Muscle of back (tissue), 11 donors: ENCODE results near the gene PRKCE. TPM values are rescaled to one million over a fixed set of nuclear protein-coding genes. Genes with fewer than 3 reads are reported as not detected.
"Not testable (repeated sequence)": the region's sequence is repeated elsewhere in the genome, so short reads cannot be mapped to it uniquely, and the experiment has no call there.

Experiments
- DNase-seq, 3 donors: peaks; one replicate each; pipeline versions ENCODE4 v3.0.0 to v3.0.0-alpha.2; 2013
- polyA plus RNA-seq, 10 donors: library from polyadenylated mRNA; unstranded; fragments of 120-200 nt; gene quantifications; one replicate each; pipeline ENCODE4 v1.2.1, GENCODE V29; 2013; ENCODE audit not compliant: insufficient read length in 10 of 10

PRKCE gene
- polyA plus RNA-seq, 10 donors: 4.6 to 7.8 (median 6.1) TPM

DNA sequence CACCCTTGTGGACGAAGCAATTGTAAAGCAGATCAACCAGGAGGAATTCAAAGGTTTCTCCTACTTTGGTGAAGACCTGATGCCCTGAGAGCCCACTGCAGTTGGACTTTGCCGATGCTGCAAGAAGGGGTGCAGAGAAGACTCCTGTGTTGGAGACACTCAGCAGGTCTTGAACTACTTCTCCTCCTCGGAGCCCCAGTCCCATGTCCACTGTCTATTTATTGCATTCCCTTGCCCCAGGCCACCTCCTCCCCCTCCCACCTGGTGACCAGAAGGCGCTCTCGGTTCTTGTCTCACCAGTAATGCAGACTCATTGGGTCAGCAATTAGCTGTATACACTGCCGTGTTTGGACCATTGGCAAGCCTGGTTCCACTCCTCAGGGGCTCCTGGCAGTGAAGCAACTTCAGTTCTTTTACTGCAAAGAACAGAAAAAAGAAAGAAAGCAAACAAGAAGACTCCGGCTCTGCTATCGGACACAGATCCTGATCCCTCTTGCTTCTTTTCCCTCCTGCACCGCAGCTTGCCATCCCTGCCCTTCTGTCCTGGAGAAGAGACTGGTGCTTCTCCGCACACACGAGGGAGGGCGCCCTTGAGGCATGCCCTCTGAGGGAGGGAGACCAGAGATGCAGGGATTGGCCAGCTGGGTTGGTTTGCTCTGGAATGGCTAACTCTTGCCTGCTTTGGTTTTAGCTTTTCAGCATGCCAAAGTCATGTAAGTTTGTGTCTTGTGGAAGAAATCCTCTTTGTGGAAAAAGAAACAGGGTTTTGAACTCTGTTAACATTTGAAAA is 533.5 kb downstream of the PRKCE start:
- no peak for DNase-seq

DNA sequence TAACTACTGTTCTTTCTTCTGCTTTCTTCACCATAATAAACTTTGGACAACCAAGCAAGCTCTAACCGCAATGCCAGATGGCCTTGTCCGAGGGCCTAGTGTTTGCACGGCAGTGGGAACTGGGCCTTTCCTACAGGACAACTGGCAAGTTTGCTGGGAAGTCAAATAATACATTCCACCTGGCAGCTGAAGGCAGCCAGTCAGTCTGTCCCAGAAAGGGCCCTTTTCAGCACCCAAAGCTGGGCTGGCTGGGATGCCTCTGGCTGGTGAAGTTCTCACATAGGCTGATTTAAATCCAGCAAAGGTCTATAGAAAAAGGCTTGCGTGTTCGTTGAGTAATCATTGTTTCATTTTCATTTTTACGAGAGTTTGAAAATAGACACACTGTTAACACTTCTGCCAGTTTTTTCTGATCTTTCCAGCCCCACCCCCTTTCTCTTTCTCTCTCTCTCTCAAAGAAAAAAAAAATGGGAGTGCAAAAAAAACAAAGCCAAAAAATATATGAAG is 535.7 kb downstream of the PRKCE start:
- no peak for DNase-seq

DNA sequence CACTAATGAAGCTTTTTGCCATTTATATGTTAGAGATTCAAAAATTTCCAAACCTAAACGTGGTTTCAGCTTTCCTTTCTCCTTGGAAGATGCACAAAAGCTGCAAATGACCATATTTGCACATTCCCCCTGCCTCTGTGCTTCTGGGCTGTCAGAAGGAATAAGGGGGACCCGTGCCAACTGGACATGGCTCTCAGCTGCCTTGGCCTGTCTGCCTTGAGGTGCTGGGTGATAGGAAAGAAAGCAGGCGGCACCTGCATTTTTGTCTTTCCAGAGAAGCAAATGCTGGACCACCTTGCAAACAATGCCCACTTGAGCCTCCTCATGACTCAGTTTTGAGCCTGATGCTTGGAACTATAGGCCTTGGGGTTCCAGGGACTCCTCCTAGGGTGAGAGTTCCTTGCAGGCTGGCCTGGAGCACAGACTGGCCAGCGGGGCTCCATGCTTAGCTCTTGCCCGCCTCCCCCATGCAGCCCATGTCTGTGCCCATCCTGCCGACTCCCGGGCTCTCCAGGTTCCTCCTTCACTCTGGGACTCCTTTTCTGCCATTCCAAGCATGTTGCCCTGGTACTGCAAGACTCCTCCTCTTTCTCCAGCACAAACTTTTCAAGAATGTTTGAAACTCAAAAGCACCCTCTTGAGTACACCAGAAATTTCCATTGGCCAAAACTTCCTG is 536.7 kb downstream of the PRKCE start:
- DNase-seq: no peak

DNA sequence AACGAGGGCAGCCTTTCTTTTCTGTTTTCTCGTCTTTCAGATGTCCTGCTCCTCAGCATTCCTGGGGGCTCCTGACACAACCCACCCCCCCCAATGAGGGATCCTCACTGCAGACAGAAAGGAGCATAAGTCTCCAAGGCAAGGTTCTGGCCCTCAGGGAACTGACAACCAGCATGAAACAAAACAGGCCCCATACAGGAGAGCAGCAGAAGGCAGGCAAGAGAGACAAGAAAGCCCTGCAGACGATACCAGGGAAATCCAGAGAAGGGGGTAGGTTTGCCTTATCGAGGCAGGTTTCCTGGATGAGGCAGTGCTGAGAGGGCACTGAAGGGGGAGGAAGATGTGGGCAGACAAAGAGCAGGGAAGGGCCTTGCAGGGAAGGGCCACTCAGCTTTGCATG is 541.9 kb downstream of the PRKCE start:
- no peak for DNase-seq

DNA sequence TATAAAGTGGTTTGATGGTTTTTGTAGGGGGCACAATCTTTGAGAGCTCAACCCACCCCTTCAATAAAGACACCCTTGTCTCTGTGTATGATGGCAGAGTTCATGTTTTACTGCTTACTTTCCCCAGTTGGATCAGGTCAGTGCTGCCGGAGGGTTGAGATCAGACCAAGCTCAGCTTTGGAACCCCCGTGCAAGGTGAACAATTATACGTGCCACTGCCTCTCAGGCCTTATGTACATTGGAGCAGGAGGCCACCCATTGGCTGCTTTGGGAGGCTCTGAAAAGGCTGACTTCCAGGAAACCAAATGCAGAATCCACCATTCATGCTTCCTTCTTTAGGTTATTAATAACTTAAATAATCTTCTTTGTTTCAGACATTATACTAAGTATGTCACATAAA is 542.4 kb downstream of the PRKCE start:
- no peak for DNase-seq

- DNase-seq: no peak
Observed at GRCh38 chr2:46194856-46195255, 543.4 kb downstream of the PRKCE start.

- no peak for DNase-seq
Observed at GRCh38 chr2:46195819-46196218, 544.3 kb downstream of the PRKCE start.

GRCh38 chr2:46196871-46197462 is 545.5 kb downstream of the PRKCE start:
- no peak for DNase-seq

DNA sequence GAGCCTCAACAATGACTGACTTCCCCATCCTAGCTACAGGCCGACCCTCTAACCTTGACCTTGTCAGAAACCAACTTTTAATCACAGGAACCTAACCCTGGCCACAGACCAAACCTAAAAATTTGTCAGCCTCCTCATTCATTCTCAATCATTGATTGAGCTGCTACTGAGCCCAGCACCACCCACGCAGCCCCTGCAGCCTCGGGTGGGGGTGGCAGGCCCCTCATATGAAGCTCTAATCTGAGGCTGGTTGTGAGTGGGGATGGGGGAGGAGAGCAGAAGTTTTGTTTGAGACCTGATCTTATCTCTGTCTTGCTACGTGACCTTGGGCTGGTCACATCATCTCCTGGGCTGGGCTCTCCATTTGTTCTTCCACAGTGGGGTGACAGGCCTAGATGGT is 546.2 kb downstream of the PRKCE start:
- DNase-seq: no peak

- DNase-seq: no peak
Observed at GRCh38 chr2:46198164-46198883, 546.8 kb downstream of the PRKCE start.

- peak in 1 of 3 donors; percentile 14 for DNase-seq
Observed at GRCh38 chr2:46198966-46199365, 547.5 kb downstream of the PRKCE start.

GRCh38 chr2:46200100-46200690 is 548.7 kb downstream of the PRKCE start:
- DNase-seq: no peak

- no peak for DNase-seq
Observed at GRCh38 chr2:46200861-46201605, 549.6 kb downstream of the PRKCE start.

- no peak for DNase-seq
Observed at GRCh38 chr2:46202453-46202852, 551.0 kb downstream of the PRKCE start.

DNA sequence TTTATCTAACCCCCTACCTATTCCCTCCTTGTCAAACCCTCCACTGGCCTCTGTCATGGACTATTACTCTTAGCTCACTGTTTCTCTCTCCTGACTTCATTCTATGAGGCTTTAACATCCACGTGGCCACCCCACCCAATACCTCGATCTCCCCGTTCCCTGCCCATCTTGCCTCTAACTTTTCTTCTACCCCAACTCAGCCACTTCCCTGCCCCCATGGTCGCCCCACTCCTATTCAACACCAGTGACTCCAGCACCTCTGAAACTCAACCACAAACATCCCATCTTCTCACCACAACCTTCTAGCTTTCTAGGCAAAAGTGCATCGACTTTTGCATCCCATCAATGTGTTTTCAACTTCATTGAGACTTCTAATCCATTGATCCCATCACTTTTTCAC is 551.5 kb downstream of the PRKCE start:
- no peak for DNase-seq

GRCh38 chr2:46203636-46204035 is 552.2 kb downstream of the PRKCE start:
- not testable (repeated sequence) for DNase-seq

DNA sequence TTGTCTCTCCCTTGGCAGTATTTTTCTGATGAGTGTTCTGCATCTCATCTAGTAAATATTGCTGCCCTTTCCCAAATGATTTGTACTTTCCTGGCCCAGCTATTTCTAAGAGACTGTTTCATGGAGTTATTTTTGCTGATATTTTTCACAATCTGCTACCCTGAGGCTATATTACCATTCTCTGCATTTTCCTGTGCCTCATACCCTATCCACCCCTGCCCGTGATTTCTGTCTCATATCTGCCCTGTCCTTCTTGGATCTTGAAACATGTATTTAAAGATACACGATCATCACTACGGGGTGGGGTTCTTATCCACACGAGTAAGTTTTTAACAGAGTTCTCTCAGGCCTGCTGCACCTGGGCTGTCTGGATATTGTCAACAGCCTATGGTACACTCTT is 556.1 kb downstream of the PRKCE start:
- DNase-seq: no peak

DNA sequence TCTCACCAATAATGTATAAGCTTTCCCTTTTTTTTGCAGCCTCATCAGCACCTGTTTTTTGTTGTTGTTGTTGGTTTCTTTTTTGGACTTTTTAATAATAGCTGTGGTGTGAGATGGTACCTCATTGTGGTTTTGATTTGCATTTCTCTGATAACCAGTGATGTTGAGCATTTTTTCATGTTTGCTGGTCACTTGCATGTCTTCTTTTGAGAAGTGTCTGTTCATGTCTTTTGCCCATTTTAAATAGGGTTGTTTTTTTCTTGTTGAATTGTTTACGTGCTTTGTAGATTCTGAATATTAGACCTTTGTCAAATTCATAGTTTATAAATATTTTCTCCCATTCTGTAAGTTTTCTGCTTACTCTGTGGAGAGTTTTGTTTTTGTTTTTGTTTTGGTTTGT is 557.3 kb downstream of the PRKCE start:
- DNase-seq: no peak

DNA sequence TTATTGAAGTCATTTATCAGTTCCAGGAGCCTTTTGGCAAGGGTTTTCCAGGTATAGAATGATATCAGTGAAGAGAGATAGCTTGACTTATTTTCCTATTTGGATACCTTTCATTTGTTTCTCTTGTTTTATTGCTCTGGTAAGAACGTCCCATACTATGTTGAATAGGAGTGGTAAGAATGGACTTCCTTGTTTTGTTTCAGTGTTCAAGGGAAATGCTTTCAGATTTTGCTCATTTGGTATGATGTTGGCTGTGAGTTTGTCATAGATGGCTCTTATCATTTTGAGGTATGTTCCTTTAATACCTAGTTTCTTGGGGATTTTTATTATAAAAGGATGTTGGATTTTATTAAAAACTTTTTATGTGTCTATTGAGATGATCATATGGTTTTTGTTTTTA is 558.6 kb downstream of the PRKCE start:
- DNase-seq: no peak

GRCh38 chr2:46211461-46211860 is 560.0 kb downstream of the PRKCE start:
- no peak for DNase-seq

DNA sequence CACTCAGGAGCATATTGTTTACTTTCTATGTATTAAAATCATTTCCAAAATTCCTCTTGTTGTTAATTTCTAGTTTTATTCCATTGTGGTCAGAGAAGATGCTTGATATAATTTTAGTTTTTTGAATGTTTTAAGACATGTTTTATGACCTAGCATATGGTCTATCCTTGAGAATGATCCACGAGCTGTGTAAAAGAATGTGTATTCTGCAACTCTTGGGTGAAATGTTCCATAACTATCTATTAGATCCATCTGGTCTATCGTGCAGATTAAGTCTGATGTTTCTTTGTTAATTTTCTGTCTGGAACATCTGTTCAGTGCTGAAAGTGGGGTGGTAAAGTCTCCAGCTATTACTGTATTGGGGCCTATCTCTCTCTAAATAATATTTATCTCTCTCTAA is 562.4 kb downstream of the PRKCE start:
- DNase-seq: no peak
